PC-9 (cell line): Measurements from ENCODE around the gene AUTS2. TPM values are rescaled to one million over a fixed set of nuclear protein-coding genes. Genes with fewer than 3 reads are reported as not detected.

Experiments used
- BruUV-seq: library from RNA; stranded (reverse); fragments of 400-500 nt; replicated peaks from 2 replicates; lab custom pipeline; 2021; lab: Mats Ljungman, UMichigan
- CTCF ChIA-PET: fragments of 300-600 bp; sonication (Branson Sonifier 250); formaldehyde crosslinking; loops from one replicate; lab custom pipeline; 2022; ENCODE audit warnings: antibody characterized with exemption; lab: Charles Lee
- POLR2A ChIA-PET: fragments of 300-600 bp; sonication (Branson Sonifier 250); formaldehyde crosslinking; loops from one replicate; lab custom pipeline; 2022; ENCODE audit warnings: antibody characterized with exemption; ENCODE audit not compliant: unreplicated experiment; lab: Charles Lee
- DNase-seq, 2 experiments: peaks; one replicate each; pipeline versions ENCODE4 v3.0.0 to v3.0.0-alpha.2; 2015 to 2022; ENCODE audit warnings: mixed read lengths in 1 of 2
- H2AFZ ChIP-seq: fragments of 200-600 bp; sonication (generic); 2 replicates; pipeline ENCODE4 v1.8.1; 2017; ENCODE audit warnings: antibody characterized with exemption
- H3F3A ChIP-seq: fragments of 200-600 bp; sonication (generic); 2 replicates; pipeline ENCODE4 v1.8.1; 2017; ENCODE audit warnings: antibody characterized with exemption, mild to moderate bottlenecking, low read depth; ENCODE audit not compliant: insufficient read depth
- H3K27ac ChIP-seq: fragments of 200-600 bp; sonication (generic); 2 replicates; pipeline ENCODE4 v1.6.1; 2016; ENCODE audit warnings: mixed run types
- H3K27me3 ChIP-seq: fragments of 200-600 bp; sonication (generic); 2 replicates; pipeline ENCODE4 v1.6.1; 2016; ENCODE audit warnings: low read depth, mixed run types; ENCODE audit not compliant: insufficient read depth
- H3K36me3 ChIP-seq: fragments of 200-600 bp; sonication (generic); 2 replicates; pipeline ENCODE4 v1.6.1; 2016; ENCODE audit warnings: low read depth, mixed run types
- H3K4me1 ChIP-seq: fragments of 200-600 bp; sonication (generic); replicated peaks from 2 replicates; pipeline ENCODE4 v1.6.1; 2016; ENCODE audit warnings: mixed run types; ENCODE audit not compliant: insufficient read depth
- H3K4me2 ChIP-seq: fragments of 200-600 bp; sonication (generic); 2 replicates; pipeline ENCODE4 v1.6.1; 2017; ENCODE audit warnings: mixed run types
- H3K4me3 ChIP-seq: fragments of 200-600 bp; sonication (generic); 2 replicates; pipeline ENCODE4 v1.6.1; 2016; ENCODE audit warnings: mixed run types
- H3K79me2 ChIP-seq: fragments of 200-600 bp; sonication (generic); 2 replicates; pipeline ENCODE4 v1.6.1; 2017; ENCODE audit warnings: low read depth, mixed run types
- H3K9me2 ChIP-seq: fragments of 200-600 bp; sonication (generic); 2 replicates; pipeline ENCODE4 v1.8.1; 2017; ENCODE audit warnings: mild to moderate bottlenecking; ENCODE audit not compliant: insufficient read depth
- H3K9me3 ChIP-seq: fragments of 200-600 bp; sonication (generic); 2 replicates; pipeline ENCODE4 v1.8.1; 2016; ENCODE audit warnings: low read depth; ENCODE audit not compliant: insufficient read depth
- H4K20me1 ChIP-seq: fragments of 200-600 bp; sonication (generic); 2 replicates; pipeline ENCODE4 v1.8.1; 2017; ENCODE audit not compliant: insufficient read depth
- CTCF ChIP-seq: fragments of 200-600 bp; sonication (generic); conservative IDR thresholded peaks from 2 replicates; pipeline ENCODE4 v1.6.1; 2017; ENCODE audit warnings: mixed run types, antibody characterized with exemption, mild to moderate bottlenecking, moderate library complexity
- EZH2 ChIP-seq: fragments of 200-600 bp; sonication (generic); IDR thresholded peaks from 2 replicates; pipeline ENCODE4 v1.8.0; 2017; ENCODE audit warnings: antibody characterized with exemption, low read depth
- intact Hi-C: fragments of 100-400 bp; cut with micrococcal nuclease; formaldehyde crosslinking; loops from one replicate; pipeline ENCODE4 v1.10.0; 2022; ENCODE audit not compliant: unreplicated experiment
- total RNA-seq: library from RNA; stranded (reverse); gene quantifications from 2 replicates; pipeline ENCODE4 v1.2.3, GENCODE V29; 2021

AUTS2 gene
- total RNA-seq, 1 experiment from 2014 or later: not detected

GRCh38 chr7:70384891-70385290, 786.6 kb downstream of the AUTS2 start:
- Histone ChIP-seq H3K79me2 (no peaks in the 10 kb centered on the region), H3K4me1 (no peaks in the 10 kb centered on the region), H3K27ac (no peak overlapping the region), H3K4me2 (no peak overlapping the region), H3K9me3 (no peaks in the 10 kb centered on the region), H3F3A (no peaks in the 10 kb centered on the region), H3K4me3 (no peak overlapping the region), H3K36me3 (no peaks in the 10 kb centered on the region), H4K20me1 (no peaks in the 10 kb centered on the region), H3K27me3 (peaks cover 17% of the 10 kb centered on the region), H2AFZ (no peak overlapping the region), H3K9me2 (no peaks in the 10 kb centered on the region)
- ChIA-PET POLR2A (no interaction called here), CTCF (no interaction called here)
- DNase-seq: no peak
- no TSS peak for BruUV-seq
- intact Hi-C loops: no loop called here
- TF ChIP-seq EZH2: no peak
- no peak for TF ChIP-seq CTCF

GRCh38 chr7:70387217-70387616, 788.9 kb downstream of the AUTS2 start:
- Histone ChIP-seq H3K4me3 (no peak overlapping the region), H4K20me1 (no peaks in the 10 kb centered on the region), H2AFZ (no peak overlapping the region), H3K4me2 (no peak overlapping the region), H3K27ac (no peak overlapping the region), H3F3A (no peaks in the 10 kb centered on the region), H3K27me3 (peaks cover 31% of the 10 kb centered on the region), H3K36me3 (no peaks in the 10 kb centered on the region), H3K9me2 (no peaks in the 10 kb centered on the region), H3K4me1 (no peaks in the 10 kb centered on the region), H3K9me3 (no peaks in the 10 kb centered on the region), H3K79me2 (no peaks in the 10 kb centered on the region)
- TF ChIP-seq CTCF (no peak), EZH2 (no peak)
- intact Hi-C loops: no loop called here
- ChIA-PET POLR2A (no interaction called here), CTCF (no interaction called here)
- no TSS peak for BruUV-seq
- DNase-seq: no peak

- no peaks in the 10 kb centered on the region for H3K9me2 ChIP-seq
- intact Hi-C loops: no loop called here
- no TSS peak for BruUV-seq
- no peak overlapping the region for H3K4me2 ChIP-seq
- no peak overlapping the region for H3K27ac ChIP-seq
- H3K4me1 ChIP-seq: no peaks in the 10 kb centered on the region
- ChIA-PET POLR2A (no interaction called here), CTCF (no interaction called here)
- no peak for DNase-seq
- H3K79me2 ChIP-seq: no peaks in the 10 kb centered on the region
- H2AFZ ChIP-seq: no peak overlapping the region
- H3K9me3 ChIP-seq: no peaks in the 10 kb centered on the region
- peaks cover 31% of the 10 kb centered on the region for H3K27me3 ChIP-seq
- no peaks in the 10 kb centered on the region for H4K20me1 ChIP-seq
- H3F3A ChIP-seq: no peaks in the 10 kb centered on the region
- no peak for TF ChIP-seq EZH2
- TF ChIP-seq CTCF: no peak
- H3K36me3 ChIP-seq: no peaks in the 10 kb centered on the region
- H3K4me3 ChIP-seq: no peak overlapping the region
Observed at GRCh38 chr7:70389531-70390151, 791.4 kb downstream of the AUTS2 start.
